ENCODE data around the gene TBC1D5.
"Not testable (repeated sequence)": the region's sequence is repeated elsewhere in the genome, so short reads cannot be mapped to it uniquely, and the experiment has no call there.

The TBC1D5 gene

GRCh38 chr3:17542591-17542990, 199.8 kb downstream of the TBC1D5 start:
- no peak for DNase-seq (ENCODE audit: low read depth)

- DNase-seq (ENCODE audit: low read depth) = no peak
Observed at GRCh38 chr3:17539436-17539835, 203.0 kb downstream of the TBC1D5 start.

DNA sequence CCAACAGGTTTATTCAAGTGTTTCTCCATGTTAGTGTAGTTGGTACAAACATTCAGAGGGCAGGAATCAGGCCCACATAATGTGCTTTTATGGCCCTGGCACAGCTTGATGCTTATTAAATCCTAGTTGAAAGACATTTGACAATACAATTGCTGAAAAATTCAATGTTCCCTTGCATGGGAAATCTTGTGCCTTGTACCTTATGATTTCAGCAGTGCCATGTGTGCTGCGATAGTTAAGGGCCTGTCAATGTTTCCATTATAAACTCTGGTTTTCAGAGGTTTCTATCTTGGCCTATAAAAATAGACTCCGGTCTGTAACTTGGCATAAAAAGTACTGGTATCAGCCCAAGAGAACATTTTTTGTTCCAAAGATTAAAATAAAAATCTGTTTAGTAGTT, 207.2 kb downstream of the TBC1D5 start:
- DNase-seq (ENCODE audit: low read depth) = no peak

GRCh38 chr3:17532446-17532845, 210.0 kb downstream of the TBC1D5 start:
- not testable (repeated sequence) for DNase-seq (ENCODE audit: low read depth)

DNA sequence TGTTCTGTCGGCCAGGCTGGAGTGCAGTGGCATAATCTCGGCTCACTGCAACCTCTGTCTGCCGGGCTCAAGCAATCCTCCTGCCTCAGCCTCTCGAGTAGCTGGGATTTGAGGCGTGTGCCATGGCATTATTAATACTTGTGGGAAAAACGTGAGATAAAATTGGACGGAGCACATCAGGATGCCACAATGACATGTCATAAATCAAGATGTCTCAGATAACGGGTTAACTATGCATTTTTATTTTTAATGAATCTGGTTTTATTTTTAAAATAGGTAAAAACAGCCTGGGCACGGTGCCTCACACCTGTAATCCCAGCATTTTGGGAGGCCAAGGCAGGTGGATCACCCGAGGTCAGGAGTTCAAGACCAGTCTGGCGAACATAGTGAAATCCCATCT, 212.8 kb downstream of the TBC1D5 start:
- DNase-seq (ENCODE audit: low read depth) = no peak

GRCh38 chr3:17518189-17519059, 224.0 kb downstream of the TBC1D5 start:
- DNase-seq (ENCODE audit: low read depth) = no peak

DNA sequence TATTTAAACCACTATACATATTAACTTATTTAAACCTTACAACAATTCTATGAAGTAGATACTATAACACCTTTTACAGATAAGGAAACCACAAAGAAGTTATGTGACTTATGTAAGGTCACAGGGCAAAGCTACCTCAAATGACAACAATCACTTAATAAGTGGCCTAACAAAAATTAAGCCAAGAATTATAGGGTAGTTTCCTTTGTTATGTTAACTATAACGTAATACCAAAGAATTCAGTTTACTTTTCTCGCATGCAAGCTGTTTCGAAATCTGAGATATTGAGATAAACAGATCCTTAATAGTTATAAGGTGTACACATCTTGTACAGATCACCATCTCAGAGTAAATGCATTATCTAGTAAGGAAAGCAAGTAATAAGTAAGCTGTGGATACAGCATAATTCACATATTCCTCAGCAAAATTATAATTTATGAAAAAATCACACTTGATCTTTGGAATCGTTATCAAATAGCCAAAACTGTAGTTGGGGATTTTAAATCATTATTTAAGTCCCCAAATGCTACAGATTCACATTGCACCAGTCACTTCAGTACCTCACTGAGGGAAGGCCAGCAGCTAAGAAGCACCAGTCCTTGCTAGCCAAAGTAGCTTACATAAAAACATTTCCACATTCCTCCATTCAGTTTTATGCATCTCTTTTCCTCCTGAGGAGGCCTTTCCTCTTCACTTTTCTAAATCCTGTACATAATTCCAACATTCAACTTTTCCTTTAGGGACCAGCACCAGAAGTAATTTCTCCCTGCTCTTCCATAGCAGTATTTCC, 226.8 kb downstream of the TBC1D5 start:
- DNase-seq (ENCODE audit: low read depth) = no peak

GRCh38 chr3:17514597-17514996, 227.8 kb downstream of the TBC1D5 start:
- no peak for DNase-seq (ENCODE audit: low read depth)

GRCh38 chr3:17510265-17510664, 232.2 kb downstream of the TBC1D5 start:
- DNase-seq (ENCODE audit: low read depth) = no peak

- no peak for DNase-seq (ENCODE audit: low read depth)
Observed at GRCh38 chr3:17508180-17508752, 234.2 kb downstream of the TBC1D5 start.

DNA sequence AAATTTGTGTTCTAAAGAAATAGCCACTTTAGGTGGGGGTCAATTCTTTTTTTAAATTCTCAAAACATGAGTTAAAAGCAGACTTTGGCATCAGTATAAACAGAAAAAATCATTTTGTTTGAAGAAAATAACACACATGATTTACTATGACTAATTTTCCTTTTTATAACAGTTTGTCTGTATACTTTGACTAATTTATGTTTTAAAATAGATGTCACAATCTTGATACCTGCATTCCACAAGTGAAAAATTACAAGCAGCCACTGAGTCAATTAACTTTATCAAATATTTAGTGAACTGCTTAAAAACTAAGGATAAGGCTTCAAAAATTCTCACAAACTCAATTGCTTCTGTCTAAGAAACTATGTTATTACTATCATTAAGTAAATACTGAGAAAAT, 235.0 kb downstream of the TBC1D5 start:
- DNase-seq (ENCODE audit: low read depth) = no peak

GRCh38 chr3:17505856-17506255, 236.6 kb downstream of the TBC1D5 start:
- no peak for DNase-seq (ENCODE audit: low read depth)

DNA sequence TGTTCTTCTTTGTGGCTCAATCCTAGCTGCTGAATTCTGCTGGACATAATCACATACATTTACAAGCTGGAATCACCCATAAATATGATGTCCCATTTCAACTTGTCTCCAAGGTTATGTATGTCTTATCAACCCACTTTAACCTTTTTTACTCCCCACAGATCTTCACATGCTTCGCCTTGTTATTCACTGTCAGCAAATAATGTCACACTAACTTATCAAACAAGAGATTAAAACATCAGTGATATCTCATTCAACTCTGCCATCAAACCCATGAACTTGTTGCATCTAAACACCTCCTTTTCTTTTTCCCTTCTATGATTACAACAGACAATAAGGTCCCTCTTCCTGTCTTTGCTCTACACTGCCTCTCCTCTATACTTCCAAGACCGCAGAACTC, 240.7 kb downstream of the TBC1D5 start:
- no peak for DNase-seq (ENCODE audit: low read depth)

DNA sequence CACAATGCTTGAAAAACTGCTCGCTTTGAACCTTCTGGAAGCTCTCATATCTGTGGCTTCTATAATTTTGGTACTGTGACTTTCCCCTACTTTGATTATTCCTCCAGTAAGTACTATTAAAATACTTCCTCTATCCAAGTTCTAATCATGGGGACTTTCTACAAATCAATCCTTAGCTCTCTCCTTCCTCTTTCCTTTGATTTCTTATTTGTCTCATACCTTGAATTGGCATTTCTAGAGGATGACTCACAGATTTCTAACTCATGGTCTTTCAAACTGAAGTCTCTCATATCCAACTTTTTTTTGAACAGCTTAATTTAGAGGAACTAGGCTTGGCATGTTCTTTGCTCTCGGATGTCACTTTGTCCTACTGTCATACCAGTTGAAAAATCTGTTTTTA, 241.8 kb downstream of the TBC1D5 start:
- DNase-seq (ENCODE audit: low read depth) = no peak

- DNase-seq (ENCODE audit: low read depth) = no peak
Observed at GRCh38 chr3:17494117-17494809, 248.2 kb downstream of the TBC1D5 start.

DNA sequence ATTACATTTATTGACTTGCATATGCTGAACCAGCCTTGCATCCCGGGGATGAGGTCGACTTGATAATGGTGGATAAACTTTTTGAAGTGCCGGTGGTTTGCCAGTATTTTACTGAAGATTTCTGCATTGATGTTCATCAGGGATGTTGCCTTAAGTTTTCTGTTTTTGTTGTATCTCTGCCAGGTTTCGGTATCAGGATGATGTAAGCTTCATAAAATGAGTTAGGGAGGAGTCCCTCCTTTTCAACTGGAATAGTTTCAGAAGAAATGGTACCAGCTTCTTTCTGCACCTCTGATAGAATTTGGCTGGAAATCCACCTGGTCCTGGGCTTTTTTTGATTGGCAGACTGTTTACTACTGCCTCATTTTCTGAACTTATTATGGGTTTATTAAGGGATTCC, 250.8 kb downstream of the TBC1D5 start:
- DNase-seq (ENCODE audit: low read depth) = no peak

GRCh38 chr3:17491190-17491589, 251.2 kb downstream of the TBC1D5 start:
- DNase-seq (ENCODE audit: low read depth) = not testable (repeated sequence)

DNA sequence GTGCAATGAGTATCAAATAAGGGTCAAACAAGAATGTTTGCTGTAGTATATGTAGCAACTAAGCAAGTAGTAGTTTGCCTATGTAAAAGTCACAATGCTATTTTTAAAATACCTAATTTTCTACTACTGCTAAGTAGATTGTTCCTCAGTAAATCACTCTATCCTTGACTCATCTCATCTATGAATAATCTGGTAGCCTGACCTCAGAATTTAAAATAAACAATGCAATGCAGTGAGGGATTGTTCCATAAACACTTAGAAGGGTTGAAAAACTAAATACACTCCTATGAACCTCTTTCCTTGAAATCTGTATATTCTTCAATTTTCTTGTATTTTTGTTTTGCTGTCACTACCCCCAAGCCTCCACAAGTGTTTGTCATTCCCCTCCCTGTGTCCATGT, 253.3 kb downstream of the TBC1D5 start:
- no peak for DNase-seq (ENCODE audit: low read depth)

DNA sequence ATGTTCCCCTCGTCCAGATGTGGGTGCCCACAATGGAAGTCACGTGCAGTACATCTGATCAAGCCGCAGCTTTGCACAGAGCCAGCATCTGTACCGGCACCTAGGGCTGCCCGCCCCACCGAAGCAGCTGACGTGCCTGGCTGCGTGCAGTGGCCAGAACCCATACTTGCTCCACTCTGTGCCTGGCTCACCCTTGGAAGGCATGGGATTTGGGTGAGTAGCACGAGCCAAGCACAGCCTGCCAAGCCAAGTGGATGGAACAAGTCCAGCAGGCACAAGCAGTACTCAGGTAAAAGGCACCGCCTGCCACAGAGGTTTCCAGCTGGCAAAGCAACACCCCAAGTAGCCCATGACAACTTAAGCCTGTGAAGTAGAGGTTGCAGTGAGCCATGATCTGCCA, 261.3 kb downstream of the TBC1D5 start:
- DNase-seq (ENCODE audit: low read depth) = no peak

DNA sequence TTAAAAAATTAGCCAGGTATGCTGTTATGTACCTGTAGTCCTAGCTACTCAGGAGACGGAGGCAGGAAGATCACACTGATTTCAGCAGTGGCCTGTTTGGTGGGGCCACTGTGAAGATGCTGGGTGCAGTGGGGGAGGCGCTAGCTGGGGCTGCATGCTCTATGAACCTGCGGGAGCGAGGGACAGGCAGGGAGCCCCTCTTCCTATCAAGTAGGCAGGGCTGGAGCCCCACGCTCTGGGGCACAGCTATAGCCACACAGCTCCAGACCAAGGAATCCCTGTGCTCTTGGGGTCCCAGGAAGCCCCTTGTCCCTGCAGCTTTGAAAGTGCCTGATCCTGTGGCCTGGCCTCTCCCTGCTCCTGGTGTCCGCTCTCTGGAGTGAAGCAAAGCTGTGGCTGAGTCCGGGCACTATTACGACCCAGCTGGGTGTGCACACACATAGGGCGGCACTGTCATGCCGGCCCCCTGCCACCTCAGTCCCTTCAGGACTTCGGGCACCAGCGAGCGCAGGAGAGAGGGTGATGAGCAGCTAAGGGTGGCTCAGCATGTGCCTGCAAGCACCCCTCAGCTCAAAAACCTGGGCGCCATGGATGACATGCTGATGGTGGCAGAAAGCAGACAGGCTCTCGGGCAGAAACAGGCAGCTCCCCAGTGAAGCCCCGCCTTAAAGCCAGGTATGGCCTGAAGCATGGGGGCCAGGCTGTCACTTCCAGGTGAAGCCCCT, 262.6 kb downstream of the TBC1D5 start:
- no peak for DNase-seq (ENCODE audit: low read depth)

DNA sequence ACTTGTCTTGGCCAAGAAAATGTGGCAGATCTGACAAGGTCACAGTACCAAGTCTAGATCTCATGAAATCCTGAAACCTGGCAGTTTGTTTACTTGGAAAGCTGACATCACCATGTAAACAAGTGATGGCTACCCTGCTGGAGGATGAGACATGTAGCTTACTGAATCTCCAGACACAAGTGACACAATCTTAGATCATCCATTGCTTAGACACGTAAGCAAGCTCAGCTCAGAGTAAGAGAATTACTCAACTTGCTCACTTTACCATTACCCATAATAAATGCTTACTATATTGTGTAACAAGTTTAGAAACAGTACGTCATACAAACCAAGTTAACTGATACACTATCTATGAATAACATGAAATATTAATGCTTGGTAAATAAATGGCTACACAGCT, 263.8 kb downstream of the TBC1D5 start:
- DNase-seq (ENCODE audit: low read depth) = no peak

DNA sequence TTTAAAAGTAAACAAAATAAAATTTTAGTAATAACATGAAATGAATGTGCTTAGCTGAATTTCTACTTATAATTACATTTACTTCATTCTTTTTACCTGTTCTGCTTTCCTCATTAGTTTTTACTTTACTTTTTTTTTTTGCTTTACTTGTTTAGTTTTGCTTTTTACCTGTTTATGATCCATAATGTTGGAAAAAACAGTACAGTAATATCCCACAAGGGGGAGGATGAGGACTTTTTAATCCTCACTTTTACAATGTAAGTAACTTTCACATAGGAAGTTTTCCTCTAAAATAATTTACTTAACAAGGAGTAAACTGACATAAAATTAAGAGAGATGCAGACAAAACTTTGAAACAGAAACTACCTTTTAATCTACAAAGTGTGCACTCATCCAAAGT, 268.7 kb downstream of the TBC1D5 start:
- no peak for DNase-seq (ENCODE audit: low read depth)
